ENCODE results near the gene PHKA1. TPM values are rescaled to one million over a fixed set of nuclear protein-coding genes. Genes with fewer than 3 reads are reported as not detected.

The PHKA1 gene
- polyA plus RNA-seq, 1 experiment, result 1.5 TPM

DNA sequence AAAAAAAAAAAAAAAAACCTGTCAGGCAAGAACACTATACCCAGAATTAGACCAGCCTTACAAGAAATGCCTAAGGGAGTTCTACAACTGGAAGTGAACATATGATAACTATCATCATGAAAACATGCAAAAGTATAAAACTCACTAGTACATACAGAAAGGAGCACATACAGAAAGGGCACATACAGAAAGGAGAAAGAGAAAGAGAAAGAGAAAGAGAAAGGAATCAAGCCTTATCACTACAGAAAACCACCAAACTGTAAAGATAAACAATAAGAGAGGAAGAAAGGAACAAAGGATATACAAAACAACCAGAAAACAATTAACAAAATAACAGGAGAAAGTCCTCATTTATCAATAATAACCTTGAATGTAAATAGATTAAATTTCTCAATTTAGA lies 50.4 kb downstream of the PHKA1 start:
- Histone ChIP-seq H3K4me3 (ENCODE audit: low read depth, low read length) (no peak overlapping the region), H3K36me3 (ENCODE audit: control insufficient read depth, insufficient read depth, low read length) (no peaks in the 10 kb centered on the region), H3K27me3 (ENCODE audit: control insufficient read depth, insufficient read depth, low read length) (no peaks in the 10 kb centered on the region)
- TF ChIP-seq, protein P1, sequence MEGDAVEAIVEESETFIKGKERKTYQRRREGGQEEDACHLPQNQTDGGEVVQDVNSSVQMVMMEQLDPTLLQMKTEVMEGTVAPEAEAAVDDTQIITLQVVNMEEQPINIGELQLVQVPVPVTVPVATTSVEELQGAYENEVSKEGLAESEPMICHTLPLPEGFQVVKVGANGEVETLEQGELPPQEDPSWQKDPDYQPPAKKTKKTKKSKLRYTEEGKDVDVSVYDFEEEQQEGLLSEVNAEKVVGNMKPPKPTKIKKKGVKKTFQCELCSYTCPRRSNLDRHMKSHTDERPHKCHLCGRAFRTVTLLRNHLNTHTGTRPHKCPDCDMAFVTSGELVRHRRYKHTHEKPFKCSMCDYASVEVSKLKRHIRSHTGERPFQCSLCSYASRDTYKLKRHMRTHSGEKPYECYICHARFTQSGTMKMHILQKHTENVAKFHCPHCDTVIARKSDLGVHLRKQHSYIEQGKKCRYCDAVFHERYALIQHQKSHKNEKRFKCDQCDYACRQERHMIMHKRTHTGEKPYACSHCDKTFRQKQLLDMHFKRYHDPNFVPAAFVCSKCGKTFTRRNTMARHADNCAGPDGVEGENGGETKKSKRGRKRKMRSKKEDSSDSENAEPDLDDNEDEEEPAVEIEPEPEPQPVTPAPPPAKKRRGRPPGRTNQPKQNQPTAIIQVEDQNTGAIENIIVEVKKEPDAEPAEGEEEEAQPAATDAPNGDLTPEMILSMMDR (IDR thresholded peaks at IDR 0.05; ENCODE audit: insufficient read depth, low read depth, low read length), result no peak
- no peak for DNase-seq (ENCODE audit: low read depth)
- CTCF ChIA-PET, result no interaction called here
- POLR2A ChIA-PET, result no interaction called here

DNA sequence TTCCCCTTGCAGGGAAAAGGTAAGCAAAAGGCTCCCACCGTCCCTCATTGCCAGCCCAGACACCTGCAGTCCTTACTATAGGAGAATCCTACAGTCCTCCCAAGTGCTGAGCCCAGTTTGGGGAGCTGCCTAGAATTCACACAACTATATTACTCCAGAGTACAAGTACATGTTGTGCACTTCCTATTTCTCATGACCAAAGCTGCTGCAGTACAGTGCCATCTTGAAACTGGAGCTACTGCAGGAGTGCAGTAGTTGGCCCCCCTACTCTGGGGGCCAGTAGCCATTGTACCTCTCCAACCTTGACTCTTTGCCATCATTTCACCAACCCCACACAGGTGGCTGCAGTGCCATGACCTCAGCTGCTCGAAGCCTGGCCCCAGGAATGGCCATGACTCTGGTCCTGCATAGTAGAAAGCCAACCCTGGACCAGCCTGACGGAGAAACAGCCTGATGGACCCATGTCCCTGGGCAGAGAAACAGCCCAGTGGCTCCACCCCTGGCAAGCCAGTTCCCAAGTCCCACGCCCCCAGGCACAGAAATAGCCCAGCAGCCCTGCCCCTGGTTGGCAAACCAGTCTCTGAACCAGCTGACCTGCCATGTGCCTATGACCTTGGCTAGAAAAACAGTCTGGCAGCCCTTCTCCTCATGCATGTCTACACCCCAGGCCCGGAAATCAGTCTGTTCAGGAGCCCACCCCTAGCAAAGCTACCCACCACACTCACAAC lies 51.9 kb downstream of the PHKA1 start:
- no peak overlapping the region for H3K4me3 ChIP-seq (ENCODE audit: low read depth, low read length)
- CTCF ChIA-PET, result no interaction called here
- no peaks in the 10 kb centered on the region for H3K36me3 ChIP-seq (ENCODE audit: control insufficient read depth, insufficient read depth, low read length)
- TF ChIP-seq, protein P1 (IDR thresholded peaks at IDR 0.05; ENCODE audit: insufficient read depth, low read depth, low read length), result no peak
- DNase-seq (ENCODE audit: low read depth), result no peak
- POLR2A ChIA-PET, result no interaction called here
- H3K27me3 ChIP-seq (ENCODE audit: control insufficient read depth, insufficient read depth, low read length), result no peaks in the 10 kb centered on the region

DNA sequence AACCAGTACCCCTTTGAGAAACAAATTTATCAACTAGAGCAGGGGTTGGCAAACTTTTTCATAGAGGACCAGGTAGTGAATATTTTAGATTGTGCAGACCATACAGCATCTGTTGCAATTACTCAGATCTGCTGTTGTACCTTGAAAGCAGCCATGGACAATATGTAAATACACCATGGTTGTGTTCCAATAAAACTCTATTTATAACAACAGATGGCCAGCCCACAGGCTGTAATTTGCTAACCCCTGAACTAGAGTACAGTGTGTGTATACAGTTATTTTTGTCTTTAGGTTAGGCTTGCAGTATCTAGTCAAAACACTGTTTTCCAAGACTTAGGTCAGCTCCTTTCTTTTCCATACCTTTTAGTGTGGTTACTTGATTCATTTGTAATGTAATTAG lies 54.4 kb downstream of the PHKA1 start:
- TF ChIP-seq, protein P1 (IDR thresholded peaks at IDR 0.05; ENCODE audit: insufficient read depth, low read depth, low read length), result no peak
- no peak for DNase-seq (ENCODE audit: low read depth)
- Histone ChIP-seq H3K4me3 (ENCODE audit: low read depth, low read length) (no peak overlapping the region), H3K36me3 (ENCODE audit: control insufficient read depth, insufficient read depth, low read length) (no peaks in the 10 kb centered on the region), H3K27me3 (ENCODE audit: control insufficient read depth, insufficient read depth, low read length) (no peaks in the 10 kb centered on the region)
- POLR2A ChIA-PET, result no interaction called here
- CTCF ChIA-PET, result no interaction called here

DNA sequence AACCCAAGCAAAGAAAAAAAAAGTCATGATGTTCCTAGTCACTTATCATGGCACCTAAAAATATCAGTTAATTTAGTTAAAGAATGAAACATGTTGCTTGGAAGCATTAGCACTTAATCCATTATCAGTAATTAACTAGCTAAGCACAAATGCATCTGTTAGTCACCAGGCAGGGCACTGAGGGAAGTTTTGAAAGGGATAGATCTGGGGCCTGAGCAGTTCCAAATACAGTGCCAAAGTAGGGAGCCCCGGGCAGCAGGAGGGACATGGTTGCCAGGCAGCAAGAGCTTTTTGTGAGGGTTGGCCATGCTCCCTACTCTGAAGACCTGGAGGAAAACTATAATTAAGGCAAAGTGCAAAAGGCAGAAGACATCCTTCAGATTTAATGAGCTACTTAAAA lies 62.0 kb downstream of the PHKA1 start:
- no peak for DNase-seq (ENCODE audit: low read depth)
- ChIA-PET CTCF (interaction anchor here (1.5 kb wide), 1 partner anchor 31 kb away, joined by 3 read pairs; no protein-coding TSS in a partner anchor), POLR2A (no interaction called here)
- H3K27me3 ChIP-seq (ENCODE audit: control insufficient read depth, insufficient read depth, low read length), result no peaks in the 10 kb centered on the region
- TF ChIP-seq, protein P1 (IDR thresholded peaks at IDR 0.05; ENCODE audit: insufficient read depth, low read depth, low read length), result no peak
- no peaks in the 10 kb centered on the region for H3K36me3 ChIP-seq (ENCODE audit: control insufficient read depth, insufficient read depth, low read length)
- no peak overlapping the region for H3K4me3 ChIP-seq (ENCODE audit: low read depth, low read length)

DNA sequence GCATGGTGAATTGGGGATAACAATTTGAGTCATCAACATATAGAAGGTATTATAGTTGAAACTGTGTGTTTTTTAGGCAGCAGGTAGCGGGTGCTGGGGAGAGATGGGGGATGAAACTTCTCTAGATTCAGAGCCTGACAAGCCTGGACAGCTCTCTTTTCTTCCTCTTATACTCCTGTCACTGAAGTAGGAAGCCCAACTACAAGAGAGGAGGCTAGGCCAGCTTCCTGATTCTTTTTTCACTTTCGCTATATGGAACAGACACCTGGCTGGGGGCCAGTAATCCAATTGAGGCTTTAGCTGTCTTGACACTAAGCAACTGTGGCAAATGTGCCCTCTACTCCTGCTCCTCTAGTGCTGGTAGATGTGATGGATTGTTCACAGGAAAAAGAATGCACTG lies 69.2 kb downstream of the PHKA1 start:
- Histone ChIP-seq H3K27me3 (ENCODE audit: control insufficient read depth, insufficient read depth, low read length) (no peaks in the 10 kb centered on the region), H3K36me3 (ENCODE audit: control insufficient read depth, insufficient read depth, low read length) (no peaks in the 10 kb centered on the region), H3K4me3 (ENCODE audit: low read depth, low read length) (no peak overlapping the region)
- TF ChIP-seq, protein P1 (IDR thresholded peaks at IDR 0.05; ENCODE audit: insufficient read depth, low read depth, low read length), result no peak
- no peak for DNase-seq (ENCODE audit: low read depth)
- POLR2A ChIA-PET, result no interaction called here
- CTCF ChIA-PET, result no interaction called here

Data from BJ (cell line).